HEK293T (cell line): ENCODE results near the gene RASSF4.

Source experiments
- ARNT ChIP-seq: fragments of 450-650 bp; IDR thresholded peaks from 2 replicates; pipeline ENCODE4 v1.6.1; 2017; ENCODE audit warnings: mild to moderate bottlenecking
- BHLHE40 ChIP-seq: fragments of 450-650 bp; IDR thresholded peaks from 2 replicates; pipeline ENCODE4 v1.6.1; 2016; ENCODE audit warnings: mild to moderate bottlenecking, moderate library complexity, borderline replicate concordance
- ELF4 ChIP-seq: fragments of 450-650 bp; IDR thresholded peaks from 2 replicates; pipeline ENCODE4 v1.6.1; 2017; ENCODE audit warnings: antibody characterized with exemption
- FOXA1 ChIP-seq: fragments of 450-650 bp; IDR thresholded peaks from 2 replicates; pipeline ENCODE4 v1.6.1; 2016; ENCODE audit warnings: mild to moderate bottlenecking
- FOXM1 ChIP-seq: fragments of 450-650 bp; IDR thresholded peaks from 2 replicates; pipeline ENCODE4 v1.6.1; 2017; ENCODE audit warnings: mild to moderate bottlenecking, borderline replicate concordance
- L3MBTL2 ChIP-seq: fragments of 450-650 bp; conservative IDR thresholded peaks from 2 replicates; pipeline ENCODE4 v1.6.1; 2016; ENCODE audit warnings: mild to moderate bottlenecking
- LEF1 ChIP-seq: fragments of 450-650 bp; IDR thresholded peaks from 2 replicates; pipeline ENCODE4 v1.6.1; 2017; ENCODE audit warnings: mild to moderate bottlenecking, borderline replicate concordance
- NFRKB ChIP-seq: fragments of 450-650 bp; IDR thresholded peaks from 2 replicates; pipeline ENCODE4 v1.6.1; 2016; ENCODE audit warnings: mild to moderate bottlenecking, moderate library complexity
- PKNOX1 ChIP-seq: fragments of 450-650 bp; IDR thresholded peaks from 2 replicates; pipeline ENCODE4 v1.6.1; 2016
- SUZ12 ChIP-seq: fragments of 450-650 bp; IDR thresholded peaks from 2 replicates; pipeline ENCODE4 v1.6.1; 2016; ENCODE audit warnings: mild to moderate bottlenecking
- TARDBP ChIP-seq: fragments of 450-650 bp; IDR thresholded peaks from 2 replicates; pipeline ENCODE4 v1.6.1; 2016
- ZNF384 ChIP-seq: fragments of 450-650 bp; IDR thresholded peaks from 2 replicates; pipeline ENCODE4 v1.6.1; 2016

GRCh38 chr10:44972874-44973306 is 13.3 kb downstream of the RASSF4 start:
- TF ChIP-seq NFRKB: no peak
- no peak for TF ChIP-seq FOXM1
- TF ChIP-seq SUZ12: no peak
- TF ChIP-seq FOXA1: no peak
- TF ChIP-seq ARNT: no peak
- no peak for TF ChIP-seq BHLHE40
- no peak for TF ChIP-seq ZNF384
- no peak for TF ChIP-seq LEF1
- no peak for TF ChIP-seq ELF4
- no peak for TF ChIP-seq TARDBP
- TF ChIP-seq L3MBTL2: no peak
- no peak for TF ChIP-seq PKNOX1
